LNCAP (cell line): ENCODE data around the gene PKD2L2.

Source experiments
- CTCF ChIP-seq: fragments of 450-650 bp; IDR thresholded peaks from 2 replicates; pipeline ENCODE4 v1.5.1; 2017; ENCODE audit warnings: mild to moderate bottlenecking

PKD2L2 gene

GRCh38 chr5:137923856-137924255, 34.6 kb downstream of the PKD2L2 start:
- TF ChIP-seq CTCF, result no peak

- no peak for TF ChIP-seq CTCF
These were observed 43.5 kb downstream of the PKD2L2 start for GRCh38 chr5:137932800-137933199.

DNA sequence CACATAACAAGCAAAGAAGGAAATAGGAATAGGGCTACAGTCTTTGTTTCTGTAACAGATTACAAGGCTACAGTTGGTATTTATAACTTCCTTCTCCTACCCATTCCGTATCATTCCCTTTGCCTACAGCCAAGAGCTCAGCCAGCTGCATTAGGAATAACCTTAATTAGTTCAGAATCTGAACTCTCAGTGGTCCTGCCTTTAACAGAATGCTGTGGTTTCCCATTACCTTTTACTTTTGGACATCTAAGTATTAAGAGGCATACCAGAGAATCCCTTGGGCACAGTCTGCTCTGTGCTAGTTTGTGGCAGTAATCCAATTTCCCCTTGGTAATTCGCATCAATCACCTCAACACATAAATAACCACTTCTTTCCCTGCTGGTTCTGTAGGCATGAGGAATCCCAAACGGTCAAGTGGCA, 44.2 kb downstream of the PKD2L2 start:
- no peak for TF ChIP-seq CTCF

DNA sequence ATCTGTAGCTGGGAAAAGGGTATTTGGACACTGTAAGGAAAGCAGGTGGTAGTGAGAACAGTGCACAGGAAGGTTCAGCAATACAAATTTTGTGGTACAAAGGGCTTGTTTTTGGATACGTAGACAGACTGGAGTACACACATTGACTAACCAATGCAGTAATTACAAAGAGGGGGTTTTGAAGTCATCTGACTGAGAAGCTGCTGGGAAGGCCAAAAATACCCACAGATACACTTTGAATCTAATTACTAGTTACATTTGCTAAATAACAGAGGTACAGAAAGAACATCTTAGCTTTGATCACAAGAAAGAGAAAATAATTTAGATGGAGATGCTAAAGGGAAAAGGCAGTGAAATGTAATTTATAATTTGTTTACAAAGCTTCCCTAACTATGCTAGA, 45.9 kb downstream of the PKD2L2 start:
- TF ChIP-seq CTCF, result no peak

- TF ChIP-seq CTCF, result no peak
These were observed 46.4 kb downstream of the PKD2L2 start for GRCh38 chr5:137935694-137936093.

GRCh38 chr5:137937994-137938750, 48.9 kb downstream of the PKD2L2 start:
- no peak for TF ChIP-seq CTCF

DNA sequence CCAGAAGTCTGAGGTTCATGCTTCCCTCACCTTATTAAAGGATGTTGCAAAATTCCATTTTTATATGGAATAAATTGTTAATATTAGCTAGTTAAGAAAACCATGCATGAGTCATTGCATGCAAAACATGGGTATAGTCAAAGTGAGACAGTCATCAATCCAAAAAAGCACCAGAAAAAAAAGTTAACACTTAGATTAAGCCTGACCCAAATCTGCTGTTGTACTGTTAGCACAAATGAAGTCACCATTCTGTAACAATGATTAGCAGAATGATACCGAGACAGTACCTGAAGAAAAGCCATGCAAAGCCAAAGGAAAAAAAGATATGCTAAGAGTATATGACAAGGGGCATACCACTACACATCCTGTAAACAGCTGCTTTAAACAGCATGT, 49.5 kb downstream of the PKD2L2 start:
- no peak for TF ChIP-seq CTCF

DNA sequence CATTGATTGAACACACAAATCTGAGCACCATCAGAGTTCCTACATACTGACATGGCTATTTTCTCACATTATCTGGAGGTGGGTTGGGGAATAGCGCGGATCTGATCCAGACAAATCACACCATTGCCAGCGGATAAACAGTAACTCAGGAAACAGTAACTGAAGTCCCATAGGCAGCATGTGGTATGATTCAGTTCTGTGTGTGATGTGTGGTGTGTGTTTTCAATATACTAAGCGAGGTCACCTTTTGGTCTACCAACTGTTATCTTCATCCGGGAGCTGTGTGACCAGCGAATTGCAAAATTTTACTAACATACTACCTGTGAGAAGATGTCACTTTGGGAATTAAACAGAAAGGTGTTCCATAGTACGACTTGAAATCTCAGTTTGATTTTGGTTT, 50.1 kb downstream of the PKD2L2 start:
- TF ChIP-seq CTCF, result no peak
